CD4-positive, alpha-beta T cell treated with Interleukin-17A for 4 hours (primary cell): ENCODE data around the gene MAST2.
A peak's percentile ranks its signal among the peaks of the same experiment; 100 is the strongest.
"Not testable (repeated sequence)": the region's sequence is repeated elsewhere in the genome, so short reads cannot be mapped to it uniquely, and the experiment has no call there.

Source experiments
- DNase-seq: peaks from one replicate; pipeline ENCODE4 v3.0.0-alpha.2; 2020; ENCODE audit warnings: mixed read lengths

MAST2 gene

GRCh38 chr1:46034601-46035516 is 231.4 kb downstream of the MAST2 start:
- DNase-seq = no peak

GRCh38 chr1:46036894-46037839 is 233.8 kb downstream of the MAST2 start:
- DNase-seq = peak; percentile 91

- DNase-seq = no peak
These were observed 236.2 kb downstream of the MAST2 start for GRCh38 chr1:46039571-46040052.

GRCh38 chr1:46041551-46041950 is 238.1 kb downstream of the MAST2 start:
- no peak for DNase-seq

- DNase-seq = no peak
These were observed 238.6 kb downstream of the MAST2 start for GRCh38 chr1:46041974-46042373.

GRCh38 chr1:46043458-46044017 is 240.1 kb downstream of the MAST2 start:
- DNase-seq = no peak

GRCh38 chr1:46044116-46044515 is 240.7 kb downstream of the MAST2 start:
- no peak for DNase-seq

- no peak for DNase-seq
These were observed 250.3 kb downstream of the MAST2 start for GRCh38 chr1:46053734-46054133.

- DNase-seq = no peak
These were observed 252.9 kb downstream of the MAST2 start for GRCh38 chr1:46056325-46056724.

- DNase-seq = not testable (repeated sequence)
These were observed 253.8 kb downstream of the MAST2 start for GRCh38 chr1:46057215-46057614.

GRCh38 chr1:46057781-46058180 is 254.4 kb downstream of the MAST2 start:
- no peak for DNase-seq

GRCh38 chr1:46058936-46059335 is 255.5 kb downstream of the MAST2 start:
- no peak for DNase-seq

GRCh38 chr1:46061146-46061545 is 257.7 kb downstream of the MAST2 start:
- no peak for DNase-seq

- DNase-seq = peak; percentile 7
These were observed 259.4 kb downstream of the MAST2 start for GRCh38 chr1:46062651-46063319.

- DNase-seq = no peak
These were observed 261.3 kb downstream of the MAST2 start for GRCh38 chr1:46064708-46065107.

GRCh38 chr1:46065405-46065804 is 262.0 kb downstream of the MAST2 start:
- peak; percentile 4 for DNase-seq

- DNase-seq = no peak
These were observed 264.2 kb downstream of the MAST2 start for GRCh38 chr1:46067652-46068051.

GRCh38 chr1:46068525-46068924 is 265.1 kb downstream of the MAST2 start:
- no peak for DNase-seq

GRCh38 chr1:46070164-46070814 is 266.9 kb downstream of the MAST2 start:
- DNase-seq = no peak

GRCh38 chr1:46072975-46073374 is 269.6 kb downstream of the MAST2 start:
- no peak for DNase-seq

GRCh38 chr1:46076343-46076742 is 272.9 kb downstream of the MAST2 start:
- no peak for DNase-seq

GRCh38 chr1:46077644-46078043 is 274.2 kb downstream of the MAST2 start:
- DNase-seq = no peak
